ENCODE measurements around the gene LYSMD4. TPM values are rescaled to one million over a fixed set of nuclear protein-coding genes. Genes with fewer than 3 reads are reported as not detected.
"Not testable (repeated sequence)": the region's sequence is repeated elsewhere in the genome, so short reads cannot be mapped to it uniquely, and the experiment has no call there.

The LYSMD4 gene
- polyA plus RNA-seq (2012; ENCODE audit: insufficient read depth, insufficient read length, low read depth): 4.6 TPM

DNA sequence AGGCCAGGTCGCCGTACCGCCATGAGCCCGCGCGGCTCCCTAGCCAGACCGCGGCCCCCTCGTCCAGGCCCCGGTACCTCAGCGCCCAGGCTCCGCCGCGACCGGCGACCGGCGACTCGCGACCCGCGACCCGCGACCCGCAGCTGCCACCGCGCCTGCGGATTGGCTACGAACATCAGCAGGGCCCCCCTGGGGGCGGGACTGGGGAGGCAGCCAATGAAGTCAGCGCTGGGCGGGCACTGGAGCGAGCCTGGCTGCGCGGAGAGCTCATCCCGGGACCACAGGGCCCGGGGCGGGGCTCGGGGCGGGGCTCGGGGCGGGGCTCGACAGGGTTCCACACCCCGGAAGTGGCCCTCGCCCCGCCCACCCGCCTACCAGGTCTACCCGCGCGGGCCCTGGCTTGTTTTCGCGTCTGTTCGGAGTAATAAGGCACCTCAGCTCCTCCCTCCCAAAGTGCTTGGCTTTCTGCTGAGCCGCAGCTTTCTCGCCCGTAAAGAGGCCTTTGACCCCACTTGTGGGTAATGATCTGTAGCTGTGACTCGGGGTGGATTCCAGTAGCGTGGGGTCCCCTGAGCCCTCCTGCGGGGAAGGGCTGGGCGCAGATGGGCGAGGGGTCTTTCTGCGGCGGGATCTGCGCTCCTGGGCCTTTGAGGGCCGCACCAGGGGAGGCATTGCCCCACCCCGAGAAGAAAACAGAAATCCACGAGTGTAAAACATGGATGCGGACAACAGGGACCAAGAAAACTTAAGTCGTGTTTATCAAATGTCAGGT is at the start of gene LYSMD4:
LYSMD4 (minus strand) TSS at position 170 of the 772 bp plus-strand sequence. CDS start 1,438 bp downstream, outside the sequence.
- no peaks in the 10 kb centered on the region for H3K4me1 ChIP-seq
- no peaks in the 10 kb centered on the region for H3K27me3 ChIP-seq
- DNase-seq: peak; percentile 100
- peak within 1 kb of the TSS; percentile 68 for H3K4me3 ChIP-seq (ENCODE audit: low read depth, low read length)
- TF ChIP-seq, protein P1, sequence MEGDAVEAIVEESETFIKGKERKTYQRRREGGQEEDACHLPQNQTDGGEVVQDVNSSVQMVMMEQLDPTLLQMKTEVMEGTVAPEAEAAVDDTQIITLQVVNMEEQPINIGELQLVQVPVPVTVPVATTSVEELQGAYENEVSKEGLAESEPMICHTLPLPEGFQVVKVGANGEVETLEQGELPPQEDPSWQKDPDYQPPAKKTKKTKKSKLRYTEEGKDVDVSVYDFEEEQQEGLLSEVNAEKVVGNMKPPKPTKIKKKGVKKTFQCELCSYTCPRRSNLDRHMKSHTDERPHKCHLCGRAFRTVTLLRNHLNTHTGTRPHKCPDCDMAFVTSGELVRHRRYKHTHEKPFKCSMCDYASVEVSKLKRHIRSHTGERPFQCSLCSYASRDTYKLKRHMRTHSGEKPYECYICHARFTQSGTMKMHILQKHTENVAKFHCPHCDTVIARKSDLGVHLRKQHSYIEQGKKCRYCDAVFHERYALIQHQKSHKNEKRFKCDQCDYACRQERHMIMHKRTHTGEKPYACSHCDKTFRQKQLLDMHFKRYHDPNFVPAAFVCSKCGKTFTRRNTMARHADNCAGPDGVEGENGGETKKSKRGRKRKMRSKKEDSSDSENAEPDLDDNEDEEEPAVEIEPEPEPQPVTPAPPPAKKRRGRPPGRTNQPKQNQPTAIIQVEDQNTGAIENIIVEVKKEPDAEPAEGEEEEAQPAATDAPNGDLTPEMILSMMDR (IDR thresholded peaks at IDR 0.05; ENCODE audit: low read depth, low read length): no peak
- no peaks in the 10 kb centered on the region for H3K9me3 ChIP-seq
- H3K36me3 ChIP-seq: no peaks in the 10 kb centered on the region

DNA sequence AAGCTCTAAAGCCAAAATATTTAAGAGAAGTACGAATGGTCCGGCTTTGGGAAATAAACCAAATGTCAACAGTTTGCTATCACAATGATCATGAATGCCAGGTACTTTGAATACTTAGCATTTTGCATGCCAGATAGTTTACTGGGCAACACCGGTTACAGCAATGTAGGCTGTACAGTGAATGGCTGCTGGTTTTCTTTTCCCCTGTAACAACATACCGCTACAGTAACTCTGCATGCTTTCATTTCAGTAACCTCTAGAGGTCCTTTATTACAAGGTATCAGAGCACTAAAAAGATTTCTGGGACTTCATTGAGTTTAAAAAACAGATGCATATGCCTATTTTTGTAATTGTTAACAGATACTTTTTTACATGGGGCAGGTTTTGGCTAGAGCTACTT is 48.8 kb upstream of the LYSMD4 start:
- not testable (repeated sequence) for H3K9me3 ChIP-seq; H3K36me3 ChIP-seq; DNase-seq; H3K27me3 ChIP-seq; H3K4me1 ChIP-seq; H3K4me3 ChIP-seq (ENCODE audit: low read depth, low read length)

DNA sequence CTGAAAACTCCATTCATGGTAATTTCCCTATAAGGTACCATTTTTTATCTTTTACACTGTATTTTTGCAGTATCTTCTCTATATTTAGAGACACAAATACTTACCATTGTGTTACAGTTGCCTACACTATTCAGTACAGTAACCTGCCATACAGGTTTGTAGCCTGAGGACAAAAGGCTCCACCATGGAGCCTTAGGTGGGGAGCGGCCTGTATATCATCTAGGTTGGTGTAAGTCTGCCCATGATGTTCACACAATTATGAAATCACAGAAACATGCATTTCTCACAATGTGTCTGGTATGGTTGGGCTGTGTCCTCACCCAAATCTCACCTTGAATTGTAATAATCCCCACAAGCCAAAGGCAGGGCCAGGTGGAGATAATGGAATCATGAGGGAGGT is 43.9 kb upstream of the LYSMD4 start:
- no peaks in the 10 kb centered on the region for H3K36me3 ChIP-seq
- no peaks in the 10 kb centered on the region for H3K27me3 ChIP-seq
- H3K4me1 ChIP-seq: no peaks in the 10 kb centered on the region
- DNase-seq: no peak
- TF ChIP-seq, protein P1 (IDR thresholded peaks at IDR 0.05; ENCODE audit: low read depth, low read length): no peak
- H3K4me3 ChIP-seq (ENCODE audit: low read depth, low read length): no peak overlapping the region
- no peaks in the 10 kb centered on the region for H3K9me3 ChIP-seq

DNA sequence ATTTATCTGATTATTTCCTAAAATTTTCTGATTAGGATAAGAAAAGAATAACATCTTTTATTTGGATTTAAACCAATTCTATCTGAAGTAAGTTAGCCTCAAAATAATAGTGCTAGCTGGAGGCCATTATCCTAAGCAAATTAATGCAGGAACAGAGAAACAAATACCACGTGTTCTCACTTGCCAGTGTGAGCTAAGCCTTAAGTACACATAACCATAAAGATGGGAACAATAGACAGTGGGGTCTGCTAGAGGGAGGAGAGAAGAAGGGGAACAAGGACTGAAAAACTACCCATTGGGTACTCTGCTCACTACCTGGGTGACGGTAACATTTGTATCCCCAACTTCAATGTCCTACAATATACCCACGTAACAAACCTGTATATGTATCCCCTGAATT is 31.3 kb upstream of the LYSMD4 start:
- DNase-seq: no peak
- TF ChIP-seq, protein P1 (IDR thresholded peaks at IDR 0.05; ENCODE audit: low read depth, low read length): no peak
- Histone ChIP-seq H3K9me3 (no peaks in the 10 kb centered on the region), H3K27me3 (no peaks in the 10 kb centered on the region), H3K4me3 (ENCODE audit: low read depth, low read length) (no peak overlapping the region), H3K4me1 (no peaks in the 10 kb centered on the region; the same call in 1 of the 2 replicates), H3K36me3 (no peaks in the 10 kb centered on the region)

DNA sequence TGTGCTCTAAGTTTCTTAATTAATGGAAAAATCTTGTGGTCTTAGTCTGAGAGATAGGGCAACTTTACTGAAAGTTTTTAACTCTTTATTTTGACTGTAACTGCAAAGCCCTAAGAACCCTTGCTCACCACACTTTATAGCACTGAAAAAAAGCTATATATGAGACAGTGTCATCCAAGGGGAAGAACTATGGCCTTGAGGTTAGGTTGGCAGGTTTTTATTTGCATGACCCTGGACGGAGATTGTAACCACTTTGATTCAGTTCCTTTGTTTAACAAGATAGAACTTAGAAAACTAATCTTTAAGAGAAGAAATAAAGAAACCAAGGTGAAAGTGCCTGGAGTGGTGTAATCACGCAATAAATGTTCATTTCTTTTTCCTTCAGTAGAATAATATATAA is 30.6 kb upstream of the LYSMD4 start:
- Histone ChIP-seq H3K27me3 (no peaks in the 10 kb centered on the region), H3K36me3 (no peaks in the 10 kb centered on the region), H3K4me1 (no peaks in the 10 kb centered on the region; the same call in 1 of the 2 replicates), H3K4me3 (ENCODE audit: low read depth, low read length) (no peak overlapping the region), H3K9me3 (no peaks in the 10 kb centered on the region)
- TF ChIP-seq, protein P1 (IDR thresholded peaks at IDR 0.05; ENCODE audit: low read depth, low read length): no peak
- DNase-seq: no peak

DNA sequence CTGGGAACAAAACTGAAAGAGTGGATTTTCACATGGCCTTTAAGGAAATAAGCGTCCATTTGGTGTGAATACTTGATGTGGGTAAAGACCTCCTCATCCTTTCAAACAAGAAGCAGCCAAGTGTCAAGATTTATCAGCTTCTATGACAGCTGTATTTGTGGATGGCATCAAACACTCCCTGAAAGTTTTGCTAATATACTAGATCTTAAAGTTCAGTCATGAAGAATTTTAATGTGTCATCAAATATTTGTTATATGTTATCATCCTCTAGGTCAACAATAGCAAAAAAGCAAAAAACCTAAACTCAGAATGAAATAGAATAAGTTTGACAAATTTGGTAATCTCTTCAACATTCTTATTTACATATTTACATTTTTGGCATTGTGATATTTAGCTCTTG is 29.1 kb upstream of the LYSMD4 start:
- no peaks in the 10 kb centered on the region; the same call in 1 of the 2 replicates for H3K4me1 ChIP-seq
- DNase-seq: no peak
- H3K4me3 ChIP-seq (ENCODE audit: low read depth, low read length): no peak overlapping the region
- no peaks in the 10 kb centered on the region for H3K9me3 ChIP-seq
- no peaks in the 10 kb centered on the region for H3K36me3 ChIP-seq
- H3K27me3 ChIP-seq: no peaks in the 10 kb centered on the region
- TF ChIP-seq, protein P1 (IDR thresholded peaks at IDR 0.05; ENCODE audit: low read depth, low read length): no peak

Data from BE2C (cell line).